ENCODE results near the gene MAP3K4.

- TF ChIP-seq CTCF (IDR thresholded peaks at IDR 0.05) (no peak), POLR2AphosphoS5 (IDR thresholded peaks at IDR 0.05) (no peak)
Observed at GRCh38 chr6:161054876-161055275, 63.3 kb downstream of the MAP3K4 start.

Measured in stomach (tissue), 4 donors.